ENCODE measurements around the gene PDE8A.
"Not testable (repeated sequence)": the region's sequence is repeated elsewhere in the genome, so short reads cannot be mapped to it uniquely, and the experiment has no call there.

- not testable (repeated sequence) for TF ChIP-seq CTCF (conservative IDR thresholded peaks at IDR 0.05; ENCODE audit: low read length); EZH2phosphoT487 (IDR thresholded peaks at IDR 0.05; ENCODE audit: borderline replicate concordance, low read depth, low read length)
Observed at GRCh38 chr15:84996714-84997113, 15.1 kb downstream of the PDE8A start.
